Common myeloid progenitor, CD34-positive (primary cell): ENCODE measurements around the gene LPCAT2.

ENCODE experiments used
- CTCF ChIA-PET: fragments of 350-600 bp; sonication (Branson Sonifier 250); formaldehyde crosslinking; loops from one replicate; lab custom pipeline; 2021; ENCODE audit warnings: antibody characterized with exemption; lab: Charles Lee
- POLR2A ChIA-PET: fragments of 350-600 bp; sonication (Branson Sonifier 250); formaldehyde crosslinking; loops from one replicate; lab custom pipeline; 2021; ENCODE audit warnings: antibody characterized with exemption; lab: Charles Lee
- DNase-seq, 3 donors: peaks; one replicate each; pipeline versions ENCODE4 v3.0.0 to v3.0.0-alpha.2; 2013
- H3K27ac ChIP-seq, 2 experiments: 1 replicate in 1 of 2; 2 replicates in 1 of 2; pipeline ENCODE4 v1.7.0; 2013; ENCODE audit warnings: inconsistent platforms in 2 of 2, low read length in 2 of 2, mild to moderate bottlenecking in 2 of 2, low read depth in 1 of 2, moderate library complexity in 1 of 2; ENCODE audit not compliant: severe bottlenecking in 2 of 2, insufficient read depth in 1 of 2, poor library complexity in 1 of 2
- H3K27me3 ChIP-seq, 5 experiments: replicated peaks in 2 of 5; 1 replicate in 3 of 5; 2 replicates in 2 of 5; pipeline versions ENCODE4 v1.6.1 to v1.7.0; 2013; ENCODE audit warnings: low read length in 4 of 5, mild to moderate bottlenecking in 2 of 5, moderate library complexity in 2 of 5, inconsistent platforms in 1 of 5; ENCODE audit not compliant: insufficient read depth in 5 of 5, control insufficient read depth in 4 of 5
- H3K36me3 ChIP-seq, 4 experiments: 1 replicate in 2 of 4; 2 replicates in 2 of 4; pipeline versions ENCODE4 v1.6.1 to v1.7.0; 2013; ENCODE audit warnings: low read length in 3 of 4, control low read depth in 1 of 4, mild to moderate bottlenecking in 1 of 4; ENCODE audit not compliant: control insufficient read depth in 4 of 4, insufficient read depth in 4 of 4
- H3K4me1 ChIP-seq, 4 experiments: 1 replicate in 3 of 4; 2 replicates in 1 of 4; pipeline versions ENCODE4 v1.6.1 to v1.7.1; 2013; ENCODE audit warnings: low read length in 3 of 4, mild to moderate bottlenecking in 3 of 4, control low read depth in 1 of 4, inconsistent platforms in 1 of 4, moderate library complexity in 1 of 4; ENCODE audit not compliant: control insufficient read depth in 4 of 4, insufficient read depth in 4 of 4; ENCODE audit errors: control extremely low read depth in 1 of 4
- H3K4me3 ChIP-seq, 7 experiments: 1 replicate in 4 of 7; 2 replicates in 3 of 7; pipeline versions ENCODE4 v1.5.1 to v1.7.0; 2013; ENCODE audit warnings: mild to moderate bottlenecking in 7 of 7, low read length in 6 of 7, moderate library complexity in 6 of 7, inconsistent platforms in 2 of 7, low read depth in 2 of 7, control low read depth in 1 of 7; ENCODE audit not compliant: insufficient read depth in 4 of 7, control insufficient read depth in 1 of 7; ENCODE audit errors: extremely low read depth in 1 of 7
- H3K9me3 ChIP-seq, 5 experiments: 1 replicate in 4 of 5; 2 replicates in 1 of 5; pipeline versions ENCODE4 v1.6.1 to v1.7.1; 2013; ENCODE audit warnings: low read length in 4 of 5, mild to moderate bottlenecking in 2 of 5, inconsistent platforms in 1 of 5, low read depth in 1 of 5, moderate library complexity in 1 of 5; ENCODE audit not compliant: control insufficient read depth in 4 of 5, insufficient read depth in 2 of 5; ENCODE audit errors: control extremely low read depth in 1 of 5

The LPCAT2 gene

DNA sequence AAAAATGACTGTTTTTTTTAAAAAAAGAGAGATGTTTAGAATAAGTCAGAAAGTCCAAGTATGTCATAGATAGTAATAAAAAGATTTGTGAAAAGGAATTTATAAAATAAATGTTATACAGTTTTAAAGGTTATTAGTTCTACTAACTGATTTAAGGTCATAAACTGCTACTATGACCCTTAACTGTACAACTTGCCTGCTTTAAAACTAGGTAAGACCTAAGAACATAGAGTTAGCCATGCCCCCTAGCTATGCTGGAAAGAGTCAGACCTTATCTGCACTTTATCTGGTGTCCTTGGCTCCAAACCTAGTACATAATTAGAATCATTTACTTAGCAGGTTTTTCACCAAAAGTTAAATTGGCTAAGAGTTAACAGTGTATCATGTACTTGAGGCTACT lies 123.4 kb downstream of the LPCAT2 start:
- Histone ChIP-seq H3K4me3 (no peak overlapping the region), H3K4me1 (peaks cover 0 to 4% (median 0%) of the 10 kb centered on the region in 4 experiments), H3K27me3 (peaks cover 0 to 7% (median 0%) of the 10 kb centered on the region in 5 experiments), H3K27ac (no peak overlapping the region), H3K36me3 (no peaks in the 10 kb centered on the region), H3K9me3 (peaks cover 0 to 3% (median 1%) of the 10 kb centered on the region in 5 experiments)
- ChIA-PET POLR2A (no interaction called here), CTCF (interaction anchor here (0.7 kb wide), 1 partner anchor 11 kb away, joined by 3 read pairs; no protein-coding TSS in a partner anchor)
- no peak for DNase-seq

DNA sequence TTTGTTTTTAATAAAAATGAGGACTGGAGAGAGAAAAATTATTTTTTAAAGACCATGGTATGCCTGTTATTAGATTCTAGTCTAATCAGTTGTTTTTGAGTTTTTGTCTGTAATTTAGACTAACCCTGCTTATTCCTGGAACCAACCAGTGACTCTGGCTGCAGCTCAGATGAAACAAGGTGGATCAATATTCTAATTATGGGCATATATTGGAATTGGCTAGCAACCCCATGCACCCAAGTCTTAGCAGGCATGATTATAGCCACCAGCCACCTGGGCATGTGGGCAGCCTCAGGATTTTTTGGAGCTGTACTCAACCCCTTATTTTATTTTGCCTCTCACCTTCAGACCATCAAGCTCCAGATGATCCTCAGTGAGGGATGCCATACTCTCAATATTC lies 125.3 kb downstream of the LPCAT2 start:
- no peak for DNase-seq
- H3K36me3 ChIP-seq, result no peaks in the 10 kb centered on the region
- peaks cover 0 to 3% (median 1%) of the 10 kb centered on the region in 5 experiments for H3K9me3 ChIP-seq
- CTCF ChIA-PET, result no interaction called here
- H3K27me3 ChIP-seq, result peaks cover 0 to 7% (median 0%) of the 10 kb centered on the region in 5 experiments
- no peak overlapping the region for H3K4me3 ChIP-seq
- POLR2A ChIA-PET, result no interaction called here
- peaks cover 0 to 4% (median 0%) of the 10 kb centered on the region in 4 experiments for H3K4me1 ChIP-seq
- no peak overlapping the region for H3K27ac ChIP-seq
